Measurements from ENCODE around the gene YWHAE.

- no peak for TF ChIP-seq CTCF (conservative IDR thresholded peaks at IDR 0.05 in 1 of 2, IDR thresholded peaks at IDR 0.05 in 1 of 2; ENCODE audit: low read depth in 1 of 2, low read length in 2 of 2)
- no peak for TF ChIP-seq EZH2 (IDR thresholded peaks at IDR 0.05; ENCODE audit: low read length, missing control alignments)
These were observed 31.4 kb downstream of the YWHAE start for GRCh38 chr17:1368588-1368987.
